GM18858 (cell line): ENCODE results near the gene TMEM39B.
"Not testable (repeated sequence)": the region's sequence is repeated elsewhere in the genome, so short reads cannot be mapped to it uniquely, and the experiment has no call there.

ENCODE experiments used
- ATAC-seq: cut with Tn5 transposase; IDR thresholded peaks from one replicate; pipeline ENCODE4 v1.9.1; 2021; ENCODE audit not compliant: unreplicated experiment

TMEM39B gene

GRCh38 chr1:32072622-32073298 lies at the start of gene TMEM39B:
TMEM39B (plus strand) TSS chr1:32072939; CDS start chr1:32073048, 109 bp downstream.
- ATAC-seq, result peak; percentile 69

GRCh38 chr1:32023351-32023750 lies 49.4 kb upstream of the TMEM39B start:
- ATAC-seq, result no peak

- no peak for ATAC-seq
Observed at GRCh38 chr1:32025515-32025914, 47.2 kb upstream of the TMEM39B start.

GRCh38 chr1:32028746-32029145 lies 44.0 kb upstream of the TMEM39B start:
- no peak for ATAC-seq

- ATAC-seq, result no peak
Observed at GRCh38 chr1:32031578-32032274, 41.0 kb upstream of the TMEM39B start.

- ATAC-seq, result no peak
Observed at GRCh38 chr1:32032275-32032615, 40.5 kb upstream of the TMEM39B start.

- no peak for ATAC-seq
Observed at GRCh38 chr1:32035119-32035518, 37.6 kb upstream of the TMEM39B start.

- no peak for ATAC-seq
Observed at GRCh38 chr1:32040711-32041110, 32.0 kb upstream of the TMEM39B start.

GRCh38 chr1:32042330-32042729 lies 30.4 kb upstream of the TMEM39B start:
- ATAC-seq, result no peak

- no peak for ATAC-seq
Observed at GRCh38 chr1:32044234-32044633, 28.5 kb upstream of the TMEM39B start.

- ATAC-seq, result no peak
Observed at GRCh38 chr1:32045772-32046171, 27.0 kb upstream of the TMEM39B start.

- ATAC-seq, result no peak
Observed at GRCh38 chr1:32047701-32048100, 25.0 kb upstream of the TMEM39B start.

GRCh38 chr1:32048440-32048839 lies 24.3 kb upstream of the TMEM39B start:
- no peak for ATAC-seq

GRCh38 chr1:32051706-32052105 lies 21.0 kb upstream of the TMEM39B start:
- ATAC-seq, result no peak

GRCh38 chr1:32052887-32053286 lies 19.9 kb upstream of the TMEM39B start:
- no peak for ATAC-seq

- no peak for ATAC-seq
Observed at GRCh38 chr1:32055416-32055815, 17.3 kb upstream of the TMEM39B start.

GRCh38 chr1:32056598-32056997 lies 16.1 kb upstream of the TMEM39B start:
- no peak for ATAC-seq

- no peak for ATAC-seq
Observed at GRCh38 chr1:32060914-32061313, 11.8 kb upstream of the TMEM39B start.

GRCh38 chr1:32062867-32063230 lies 9.9 kb upstream of the TMEM39B start:
- no peak for ATAC-seq

- ATAC-seq, result no peak
Observed at GRCh38 chr1:32063261-32063681, 9.5 kb upstream of the TMEM39B start.

- ATAC-seq, result not testable (repeated sequence)
Observed at GRCh38 chr1:32065613-32066488, 6.9 kb upstream of the TMEM39B start.

- ATAC-seq, result no peak
Observed at GRCh38 chr1:32066489-32066873, 6.3 kb upstream of the TMEM39B start.
